Thymus (tissue), 11 donors: ENCODE data around the gene MBOAT2. TPM values are rescaled to one million over a fixed set of nuclear protein-coding genes. Genes with fewer than 3 reads are reported as not detected.

Source experiments
- DNase-seq, 9 donors: peaks; one replicate each; pipeline ENCODE4 v3.0.0-alpha.2; 2013; ENCODE audit warnings: low spot score in 9 of 9, low read depth in 6 of 9, missing footprints in 1 of 9
- H3K27ac ChIP-seq, 2 donors: one replicate each; pipeline ENCODE4 v1.5.1; 2013; ENCODE audit warnings: control low read depth in 1 of 2, low read depth in 1 of 2, low read length in 1 of 2, mild to moderate bottlenecking in 1 of 2, moderate library complexity in 1 of 2
- H3K27me3 ChIP-seq, 2 donors: one replicate each; pipeline ENCODE4 v1.5.1; 2013; ENCODE audit warnings: low read length in 1 of 2; ENCODE audit not compliant: control insufficient read depth in 2 of 2, insufficient read depth in 1 of 2
- H3K36me3 ChIP-seq, 2 donors: one replicate each; pipeline ENCODE4 v1.5.1; 2013; ENCODE audit warnings: low read length in 1 of 2, mild to moderate bottlenecking in 1 of 2, moderate library complexity in 1 of 2; ENCODE audit not compliant: control insufficient read depth in 2 of 2, insufficient read depth in 2 of 2
- H3K4me1 ChIP-seq, 2 donors: one replicate each; pipeline ENCODE4 v1.5.1; 2013; ENCODE audit warnings: low read length in 2 of 2; ENCODE audit not compliant: control insufficient read depth in 2 of 2, insufficient read depth in 2 of 2
- H3K4me3 ChIP-seq, 2 donors: one replicate each; pipeline ENCODE4 v1.5.1; 2013; ENCODE audit warnings: low read length in 2 of 2, control low read depth in 1 of 2, mild to moderate bottlenecking in 1 of 2
- H3K9me3 ChIP-seq, 2 donors: one replicate each; pipeline ENCODE4 v1.5.1; 2013; ENCODE audit warnings: low read length in 1 of 2, mild to moderate bottlenecking in 1 of 2; ENCODE audit not compliant: control insufficient read depth in 2 of 2, insufficient read depth in 1 of 2
- WGBS: extraction: QIAGEN DNeasy Blood & Tissue Kit; methylation state at CpG from one replicate; pipeline ENCODE4 v1.1.7; 2013; 5-methylcytosine and 5-hydroxymethylcytosine counted together
- polyA plus RNA-seq: library from polyadenylated mRNA; stranded (reverse); fragments of 200-250 nt; gene quantifications from one replicate; pipeline ENCODE4 v1.2.3, GENCODE V29; 2013
- total RNA-seq: library from RNA; stranded (reverse); fragments of 120-200 nt; gene quantifications from one replicate; pipeline ENCODE4 v1.2.4, GENCODE V29; 2013
- donor health status: healthy.

Gene MBOAT2
- total and polyA plus RNA-seq, 2 donors, result 6.0 to 17.2 TPM

GRCh38 chr2:8806885-8807704, 196.4 kb downstream of the MBOAT2 start:
- 98% methylated on average over 6 of the region's 6 CpGs for WGBS
- peaks cover 47 to 57% of the 10 kb centered on the region in 2 donors for H3K36me3 ChIP-seq
- no peaks in the 10 kb centered on the region for H3K27me3 ChIP-seq
- H3K27ac ChIP-seq, result no peak overlapping the region
- H3K4me1 ChIP-seq, result no peaks in the 10 kb centered on the region
- no peaks in the 10 kb centered on the region for H3K9me3 ChIP-seq
- no peak overlapping the region for H3K4me3 ChIP-seq
- no peak for DNase-seq

GRCh38 chr2:8805278-8806210, 197.9 kb downstream of the MBOAT2 start:
- Histone ChIP-seq H3K9me3 (no peaks in the 10 kb centered on the region), H3K36me3 (peaks cover 44 to 59% of the 10 kb centered on the region in 2 donors), H3K4me1 (no peaks in the 10 kb centered on the region), H3K4me3 (no peak overlapping the region), H3K27ac (no peak overlapping the region), H3K27me3 (no peaks in the 10 kb centered on the region)
- WGBS, result 97% methylated on average over 6 of the region's 6 CpGs
- no peak for DNase-seq

- Histone ChIP-seq H3K4me3 (no peak overlapping the region), H3K27ac (no peak overlapping the region), H3K36me3 (peaks cover 37 to 58% of the 10 kb centered on the region in 2 donors), H3K4me1 (no peaks in the 10 kb centered on the region), H3K9me3 (no peaks in the 10 kb centered on the region), H3K27me3 (no peaks in the 10 kb centered on the region)
- 95% methylated on average over 3 of the region's 3 CpGs for WGBS
- peak in 1 of 9 donors; percentile 9 for DNase-seq
These were observed 199.7 kb downstream of the MBOAT2 start for GRCh38 chr2:8803658-8804379.

- Histone ChIP-seq H3K9me3 (no peaks in the 10 kb centered on the region), H3K27ac (no peak overlapping the region), H3K27me3 (no peaks in the 10 kb centered on the region), H3K4me3 (no peak overlapping the region), H3K4me1 (no peaks in the 10 kb centered on the region), H3K36me3 (peaks cover 36 to 56% of the 10 kb centered on the region in 2 donors)
- WGBS, result 98% methylated on average over 3 of the region's 3 CpGs
- DNase-seq, result no peak
These were observed 200.7 kb downstream of the MBOAT2 start for GRCh38 chr2:8802741-8803140.

Other genes starting within 250 kb of the MBOAT2 start
- 34.7 TPM for gene KIDINS220, start 166.1 kb downstream of the MBOAT2 start, total RNA-seq
- gene KIDINS220, start 166.1 kb downstream of the MBOAT2 start, polyA plus RNA-seq, result 19.3 TPM
- gene ASAP2, start 203.1 kb upstream of the MBOAT2 start, total RNA-seq, result 3.3 TPM
- 6.7 TPM for gene ASAP2, start 203.1 kb upstream of the MBOAT2 start, polyA plus RNA-seq